Neural crest cell (in vitro differentiated cells): ENCODE data around the gene TSACC. TPM values are rescaled to one million over a fixed set of nuclear protein-coding genes. Genes with fewer than 3 reads are reported as not detected.

Experiments
- DNase-seq: peaks from one replicate; pipeline ENCODE4 v3.0.0; 2021; ENCODE audit warnings: low read depth, mixed read lengths, low spot score
- H3K27ac Mint-ChIP-seq: one replicate; pipeline ENCODE4 v1.8.0; 2021; ENCODE audit warnings: mild to moderate bottlenecking, mixed read lengths; ENCODE audit not compliant: unreplicated experiment
- H3K27me3 Mint-ChIP-seq: 2 replicates; pipeline ENCODE4 v1.8.0; 2021; ENCODE audit warnings: low read depth, mild to moderate bottlenecking, mixed read lengths
- H3K36me3 Mint-ChIP-seq: 2 replicates; pipeline ENCODE4 v1.8.0; 2021; ENCODE audit warnings: low read depth, mild to moderate bottlenecking, mixed read lengths
- H3K4me1 Mint-ChIP-seq: 2 replicates; pipeline ENCODE4 v1.8.0; 2021; ENCODE audit warnings: mixed read lengths
- H3K4me3 Mint-ChIP-seq: one replicate; pipeline ENCODE4 v1.8.0; 2021; ENCODE audit warnings: mild to moderate bottlenecking, mixed read lengths
- H3K9me3 Mint-ChIP-seq: 2 replicates; pipeline ENCODE4 v1.8.0; 2021; ENCODE audit warnings: mixed read lengths
- long read RNA-seq: library from polyadenylated mRNA; unstranded; transcript quantifications from one replicate; pipeline ENCODE4 v2.0.0, GENCODE V29; 2020
- total RNA-seq: library from RNA; stranded (reverse); gene quantifications from 2 replicates; pipeline ENCODE4 v1.2.1, GENCODE V29; 2021
- TF ChIP-seq, protein P1 (sequence below): fragments of 200-600 bp; sonication (generic); conservative IDR thresholded peaks from 2 replicates; pipeline ENCODE4 v1.5.0; 2021; ENCODE audit warnings: antibody characterized with exemption, mild to moderate bottlenecking

TSACC gene
- 0.66 and 1.0 TPM in 2 replicates for total RNA-seq
- long read RNA-seq, partial matches to known transcripts: 0 of 1 reads
- long read RNA-seq, other reads (novel, unspliced or antisense): 1 of 1 reads

DNA sequence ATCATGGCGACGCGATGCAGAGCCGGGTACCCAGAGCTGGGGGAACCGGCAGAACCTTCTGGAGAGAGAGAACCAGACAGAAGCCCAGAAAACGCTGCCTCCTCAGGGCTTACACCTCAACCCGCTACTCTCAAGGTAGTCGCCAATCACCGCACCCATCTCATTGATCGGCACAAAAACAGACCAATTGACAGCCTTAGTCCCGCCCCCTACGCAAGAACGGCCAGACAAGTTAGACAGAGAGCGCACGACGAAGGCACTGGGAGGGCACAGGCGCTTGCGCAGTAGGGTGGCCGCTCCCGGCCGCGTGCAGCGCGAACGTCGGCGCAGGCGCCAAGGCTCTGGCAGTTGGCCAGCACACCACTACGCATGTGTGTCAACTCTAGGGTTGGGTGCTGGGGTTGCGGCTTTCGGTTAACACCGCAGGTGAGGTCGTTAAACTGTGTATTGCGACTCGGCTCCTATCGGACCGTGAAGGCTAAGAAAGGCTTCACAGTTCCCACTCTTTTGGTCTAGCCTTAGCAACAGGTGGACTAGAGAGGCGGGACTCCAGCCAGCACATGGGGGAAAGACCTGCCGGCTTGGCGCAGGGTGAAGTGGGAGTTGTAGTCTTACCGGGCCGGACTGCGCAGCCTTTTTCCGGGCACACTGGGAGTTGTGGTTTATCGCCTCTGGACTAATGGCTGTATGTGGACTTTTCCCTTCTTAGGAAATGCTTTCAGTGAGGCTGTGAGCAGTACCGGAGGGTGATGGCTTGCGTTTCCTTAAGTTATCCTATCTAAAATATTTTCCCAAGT is at the start of gene TSACC, which contains the start of gene CCT3:
TSS of gene TSACC (plus strand) at position 347 of the 797 bp plus-strand sequence. CDS start 1,232 bp downstream, outside the sequence.
TSS of gene CCT3 (minus strand) at position 113 of the 797 bp plus-strand sequence. CDS start at position 5, 108 bp downstream.
- peaks cover 2% of the 10 kb centered on the region for H3K27me3 Mint-ChIP-seq
- DNase-seq: peak; percentile 100
- peak within 1 kb of the TSS; percentile 98 for H3K4me3 Mint-ChIP-seq
- H3K9me3 Mint-ChIP-seq: no peaks in the 10 kb centered on the region
- H3K27ac Mint-ChIP-seq: peak within 1 kb of the TSS; percentile 95
- TF ChIP-seq, protein P1, sequence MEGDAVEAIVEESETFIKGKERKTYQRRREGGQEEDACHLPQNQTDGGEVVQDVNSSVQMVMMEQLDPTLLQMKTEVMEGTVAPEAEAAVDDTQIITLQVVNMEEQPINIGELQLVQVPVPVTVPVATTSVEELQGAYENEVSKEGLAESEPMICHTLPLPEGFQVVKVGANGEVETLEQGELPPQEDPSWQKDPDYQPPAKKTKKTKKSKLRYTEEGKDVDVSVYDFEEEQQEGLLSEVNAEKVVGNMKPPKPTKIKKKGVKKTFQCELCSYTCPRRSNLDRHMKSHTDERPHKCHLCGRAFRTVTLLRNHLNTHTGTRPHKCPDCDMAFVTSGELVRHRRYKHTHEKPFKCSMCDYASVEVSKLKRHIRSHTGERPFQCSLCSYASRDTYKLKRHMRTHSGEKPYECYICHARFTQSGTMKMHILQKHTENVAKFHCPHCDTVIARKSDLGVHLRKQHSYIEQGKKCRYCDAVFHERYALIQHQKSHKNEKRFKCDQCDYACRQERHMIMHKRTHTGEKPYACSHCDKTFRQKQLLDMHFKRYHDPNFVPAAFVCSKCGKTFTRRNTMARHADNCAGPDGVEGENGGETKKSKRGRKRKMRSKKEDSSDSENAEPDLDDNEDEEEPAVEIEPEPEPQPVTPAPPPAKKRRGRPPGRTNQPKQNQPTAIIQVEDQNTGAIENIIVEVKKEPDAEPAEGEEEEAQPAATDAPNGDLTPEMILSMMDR: no peak
- peaks cover 11% of the 10 kb centered on the region for H3K36me3 Mint-ChIP-seq
- H3K4me1 Mint-ChIP-seq: peaks cover 40% of the 10 kb centered on the region

DNA sequence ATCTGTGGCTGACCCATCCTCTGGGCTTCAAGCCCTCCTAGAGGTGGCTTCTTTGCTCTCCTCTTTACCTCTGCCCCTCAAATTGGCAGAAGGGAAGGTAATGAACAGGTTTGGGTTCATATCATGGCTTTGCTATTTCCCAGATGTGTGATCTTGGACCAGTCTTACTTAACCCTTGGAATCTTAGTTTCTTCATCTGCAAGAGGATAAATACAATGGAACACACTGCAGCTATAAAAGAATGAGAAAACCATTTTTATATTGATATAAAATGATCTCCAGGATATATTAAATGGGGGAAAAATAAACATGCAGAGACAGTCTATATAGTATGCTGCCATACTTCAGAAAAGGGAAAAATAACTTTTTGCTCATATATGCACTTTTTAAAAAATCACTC is 48.5 kb upstream of the TSACC start:
- Mint-ChIP-seq H3K27ac (no peak overlapping the region), H3K4me1 (peaks cover 12% of the 10 kb centered on the region), H3K4me3 (peak overlapping the region; percentile 1), H3K36me3 (no peaks in the 10 kb centered on the region), H3K27me3 (no peaks in the 10 kb centered on the region), H3K9me3 (no peaks in the 10 kb centered on the region)
- DNase-seq: no peak
- TF ChIP-seq, protein P1: no peak

DNA sequence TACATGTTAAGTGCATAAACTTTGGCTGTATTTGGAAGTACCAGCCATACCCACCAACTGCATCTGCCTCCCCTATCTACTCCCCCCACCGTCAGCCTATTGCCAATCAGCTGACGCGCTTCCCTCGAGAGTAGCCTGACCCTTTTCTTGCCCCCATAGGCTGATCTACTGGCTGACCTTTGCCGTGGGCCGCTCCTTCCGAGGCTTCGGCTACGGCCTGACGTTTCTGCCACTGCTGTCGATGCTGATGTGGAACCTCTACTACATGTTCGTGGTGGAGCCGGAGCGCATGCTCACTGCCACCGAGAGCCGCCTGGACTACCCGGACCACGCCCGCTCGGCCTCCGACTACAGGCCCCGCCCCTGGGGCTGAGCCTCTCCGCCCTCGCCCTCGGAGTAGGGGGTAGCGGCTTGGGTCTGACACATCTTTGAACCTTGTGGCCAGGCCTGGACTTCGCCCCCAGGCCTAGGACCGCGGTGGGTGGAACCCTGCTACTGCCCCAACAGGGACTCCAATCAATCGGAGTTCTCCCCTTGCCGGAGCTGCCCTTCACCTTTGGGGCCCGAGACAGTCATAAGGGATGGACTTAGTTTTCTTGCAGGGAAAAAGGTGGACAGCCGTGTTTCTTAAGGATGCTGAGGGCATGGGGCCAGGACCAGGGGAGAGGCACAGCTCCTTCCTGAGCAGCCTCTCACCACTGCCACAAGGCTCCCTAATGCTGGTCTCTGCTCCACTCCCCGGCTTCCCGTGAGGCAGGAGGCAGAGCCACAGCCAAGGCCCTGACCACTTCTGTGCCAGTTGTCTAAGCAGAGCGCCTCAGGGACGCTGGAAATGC is 46.9 kb upstream of the TSACC start:
- Mint-ChIP-seq H3K27ac (peak overlapping the region; percentile 81), H3K27me3 (no peaks in the 10 kb centered on the region), H3K4me3 (peak overlapping the region; percentile 82), H3K36me3 (no peaks in the 10 kb centered on the region), H3K4me1 (peaks cover 23% of the 10 kb centered on the region), H3K9me3 (no peaks in the 10 kb centered on the region)
- TF ChIP-seq, protein P1: no peak
- peak; percentile 76 for DNase-seq

DNA sequence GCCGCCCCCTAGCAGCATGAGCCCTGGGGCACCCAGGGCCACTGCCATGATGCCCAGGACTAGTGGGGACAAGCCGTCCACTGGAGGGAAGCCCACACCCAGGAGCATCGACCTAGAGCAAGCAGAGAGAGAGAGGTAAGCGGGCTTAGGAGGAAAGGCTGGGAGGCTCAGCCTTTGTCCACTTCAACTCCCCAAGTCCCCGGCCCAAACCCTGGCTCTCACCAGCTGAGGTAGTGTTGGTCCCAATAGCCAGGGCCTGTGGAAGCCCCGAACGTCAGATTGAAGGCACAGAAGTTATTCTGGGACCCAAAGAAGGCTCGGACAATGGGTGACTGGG is 45.3 kb upstream of the TSACC start:
- no peaks in the 10 kb centered on the region for H3K9me3 Mint-ChIP-seq
- peak overlapping the region; percentile 93 for H3K27ac Mint-ChIP-seq
- peak overlapping the region; percentile 41 for H3K4me3 Mint-ChIP-seq
- H3K36me3 Mint-ChIP-seq: no peaks in the 10 kb centered on the region
- H3K27me3 Mint-ChIP-seq: no peaks in the 10 kb centered on the region
- peaks cover 23% of the 10 kb centered on the region for H3K4me1 Mint-ChIP-seq
- TF ChIP-seq, protein P1: no peak
- DNase-seq: no peak

DNA sequence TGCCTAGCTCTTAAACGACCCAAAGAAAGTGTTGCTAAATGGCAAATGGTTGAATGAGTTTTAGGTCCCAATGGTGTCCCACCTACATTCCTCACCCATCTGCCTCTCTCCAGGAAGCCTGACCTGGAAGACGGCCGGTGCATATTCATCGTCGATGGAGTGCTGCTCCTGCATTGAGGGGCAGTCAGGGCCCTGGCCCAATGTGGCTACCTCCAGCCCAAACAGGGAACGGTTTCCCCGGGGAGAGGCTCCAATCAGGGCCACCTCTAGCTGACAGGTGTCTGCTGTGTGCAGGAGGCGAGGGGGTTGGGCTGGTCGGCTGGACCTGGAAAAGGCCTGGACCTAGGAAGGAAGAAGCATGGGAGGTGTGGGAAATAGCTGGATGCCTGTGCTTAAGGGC is 44.4 kb upstream of the TSACC start:
- H3K36me3 Mint-ChIP-seq: no peaks in the 10 kb centered on the region
- DNase-seq: no peak
- no peaks in the 10 kb centered on the region for H3K27me3 Mint-ChIP-seq
- no peaks in the 10 kb centered on the region for H3K9me3 Mint-ChIP-seq
- TF ChIP-seq, protein P1: no peak
- peaks cover 23% of the 10 kb centered on the region for H3K4me1 Mint-ChIP-seq
- no peak overlapping the region for H3K27ac Mint-ChIP-seq
- no peak overlapping the region for H3K4me3 Mint-ChIP-seq
